Right lobe of liver (tissue), 4 donors: ENCODE results near the gene NASP.

Source experiments
- POLR2A ChIP-seq: fragments of 450-650 bp; IDR thresholded peaks from one replicate; pipeline ENCODE4 v1.6.1; 2017; ENCODE audit warnings: antibody characterized with exemption, mild to moderate bottlenecking
- TF ChIP-seq, protein P1 (sequence below), 4 donors: fragments of 200-600 bp in 3 of 4; fragments of 450-650 bp in 1 of 4; IDR thresholded peaks; one replicate each; pipeline versions ENCODE4 v1.5.1 to v1.8.0; 2016 to 2022; ENCODE audit warnings: antibody characterized with exemption in 4 of 4, mild to moderate bottlenecking in 2 of 4
- donor health status: DM: no; HTN: no; CAD: no.
- donor health status: DM: no; HTN: no; CAD: no.
- donor health status: DM: no; HTN: yes; CAD: no.

DNA sequence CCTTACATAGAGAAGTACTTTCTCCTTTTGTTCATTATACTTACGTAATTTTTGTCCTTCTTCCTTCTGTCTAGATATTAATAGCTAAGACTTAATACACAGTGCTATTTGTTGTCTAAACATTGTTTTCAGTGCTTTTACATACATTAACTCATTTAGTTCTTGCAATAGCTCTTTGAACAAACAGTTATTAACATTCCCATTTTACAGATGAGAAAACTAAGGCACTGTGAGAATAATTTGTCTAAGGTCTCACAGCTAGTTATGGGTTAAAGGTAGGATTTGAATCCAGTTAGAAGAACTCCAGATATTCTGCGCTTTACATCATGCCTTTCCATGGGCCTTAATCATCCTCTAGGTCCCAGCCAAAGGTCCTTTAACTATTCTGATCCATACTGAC is 20.4 kb downstream of the NASP start:
- TF ChIP-seq, protein P1, sequence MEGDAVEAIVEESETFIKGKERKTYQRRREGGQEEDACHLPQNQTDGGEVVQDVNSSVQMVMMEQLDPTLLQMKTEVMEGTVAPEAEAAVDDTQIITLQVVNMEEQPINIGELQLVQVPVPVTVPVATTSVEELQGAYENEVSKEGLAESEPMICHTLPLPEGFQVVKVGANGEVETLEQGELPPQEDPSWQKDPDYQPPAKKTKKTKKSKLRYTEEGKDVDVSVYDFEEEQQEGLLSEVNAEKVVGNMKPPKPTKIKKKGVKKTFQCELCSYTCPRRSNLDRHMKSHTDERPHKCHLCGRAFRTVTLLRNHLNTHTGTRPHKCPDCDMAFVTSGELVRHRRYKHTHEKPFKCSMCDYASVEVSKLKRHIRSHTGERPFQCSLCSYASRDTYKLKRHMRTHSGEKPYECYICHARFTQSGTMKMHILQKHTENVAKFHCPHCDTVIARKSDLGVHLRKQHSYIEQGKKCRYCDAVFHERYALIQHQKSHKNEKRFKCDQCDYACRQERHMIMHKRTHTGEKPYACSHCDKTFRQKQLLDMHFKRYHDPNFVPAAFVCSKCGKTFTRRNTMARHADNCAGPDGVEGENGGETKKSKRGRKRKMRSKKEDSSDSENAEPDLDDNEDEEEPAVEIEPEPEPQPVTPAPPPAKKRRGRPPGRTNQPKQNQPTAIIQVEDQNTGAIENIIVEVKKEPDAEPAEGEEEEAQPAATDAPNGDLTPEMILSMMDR (IDR thresholded peaks at IDR 0.05) = no peak
- TF ChIP-seq POLR2A = no peak
